Natural killer cell treated with Interleukin-12 subunit alpha and Interleukin-12 subunit beta and Interleukin-15 and Interleukin-18, amount 100 ng/mL, for 72 hours (primary cell): Measurements from ENCODE around the gene APH1B. TPM values are rescaled to one million over a fixed set of nuclear protein-coding genes. Genes with fewer than 3 reads are reported as not detected.
A peak's percentile ranks its signal among the peaks of the same experiment; 100 is the strongest.

ENCODE experiments used
- ATAC-seq, 2 donors: fragments of 150-1000 bp; cut with Tn5 transposase in 1 of 2; sonication (Bioruptor Pico), chemical (Tn5 transposase) in 1 of 2; 2 replicates each; pipeline ENCODE4 v1.10.0; 2021
- DNase-seq: peaks from one replicate; pipeline ENCODE4 v3.0.0; 2022; ENCODE audit warnings: low spot score
- H3K27ac Mint-ChIP-seq, 2 donors: 1 replicate in 1 of 2; 2 replicates in 1 of 2; pipeline ENCODE4 v1.8.0; 2022; ENCODE audit warnings: mixed read lengths in 2 of 2, mild to moderate bottlenecking in 1 of 2, moderate library complexity in 1 of 2
- H3K27me3 Mint-ChIP-seq, 2 donors: 1 replicate in 1 of 2; 2 replicates in 1 of 2; pipeline ENCODE4 v1.8.0; 2022; ENCODE audit warnings: mixed read lengths in 2 of 2
- H3K36me3 Mint-ChIP-seq: one replicate; pipeline ENCODE4 v1.8.0; 2022; ENCODE audit warnings: mixed read lengths
- H3K4me1 Mint-ChIP-seq, 2 donors: 1 replicate in 1 of 2; 2 replicates in 1 of 2; pipeline ENCODE4 v1.8.0; 2022; ENCODE audit warnings: low read depth in 2 of 2, mixed read lengths in 2 of 2, mild to moderate bottlenecking in 1 of 2
- H3K4me3 Mint-ChIP-seq: one replicate; pipeline ENCODE4 v1.8.0; 2022; ENCODE audit warnings: mixed read lengths
- H3K9me3 Mint-ChIP-seq: 2 replicates; pipeline ENCODE4 v1.8.0; 2022; ENCODE audit warnings: mixed read lengths
- total RNA-seq, 2 donors: library from RNA; stranded (reverse); gene quantifications; one replicate each; pipeline ENCODE4 v1.2.3, GENCODE V29; 2022

Gene APH1B
- total RNA-seq, 2 donors from 2014 or later, result 8.7 to 14.7 TPM

DNA sequence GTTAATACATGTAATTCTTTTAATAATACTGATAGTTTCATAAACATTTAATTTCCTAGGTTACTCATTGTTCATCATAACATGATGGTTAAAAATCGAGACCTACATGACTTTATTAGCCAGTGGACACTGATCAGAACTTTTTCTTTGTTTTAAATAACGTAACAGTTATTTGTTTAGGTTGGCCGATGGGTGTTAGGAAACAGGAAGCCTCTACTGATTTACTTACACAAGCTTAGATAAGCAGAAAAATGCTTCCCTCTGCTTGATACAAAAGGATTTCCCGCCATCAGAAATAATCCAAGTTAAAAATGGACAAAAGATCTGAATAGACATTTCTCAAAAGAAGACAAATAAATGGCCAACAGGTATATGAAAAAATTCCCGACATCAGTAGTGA is 16.6 kb upstream of the APH1B start:
- no peak for DNase-seq
- H3K4me3 Mint-ChIP-seq, result no peak overlapping the region
- H3K36me3 Mint-ChIP-seq, result peaks cover 36% of the 10 kb centered on the region
- no peak for ATAC-seq
- H3K9me3 Mint-ChIP-seq, result no peaks in the 10 kb centered on the region
- peak overlapping the region in 1 of 2 donors; percentile 7 for H3K27ac Mint-ChIP-seq
- H3K27me3 Mint-ChIP-seq, result no peaks in the 10 kb centered on the region
- H3K4me1 Mint-ChIP-seq, result peaks cover 3 to 15% of the 10 kb centered on the region in 2 donors

DNA sequence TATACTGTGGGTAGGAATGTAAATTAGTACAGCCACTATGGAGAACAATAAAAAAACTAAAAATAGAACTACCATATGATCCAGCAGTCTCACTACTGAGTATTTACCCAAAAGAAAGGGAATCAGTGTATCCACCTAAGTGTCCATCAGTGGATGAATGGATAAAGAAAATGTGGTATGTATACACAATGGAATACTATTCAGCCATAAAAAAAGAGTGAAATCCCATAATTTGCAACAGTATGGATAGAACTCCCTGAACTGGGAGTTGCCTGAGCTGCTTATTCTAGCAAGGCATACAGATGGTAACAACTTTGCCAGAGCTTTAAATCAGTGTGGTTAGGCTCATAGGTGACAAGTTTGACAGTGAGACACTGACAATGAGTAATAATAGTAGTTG is 16.1 kb upstream of the APH1B start:
- H3K4me1 Mint-ChIP-seq, result peaks cover 4 to 12% of the 10 kb centered on the region in 2 donors
- H3K9me3 Mint-ChIP-seq, result no peaks in the 10 kb centered on the region
- H3K27ac Mint-ChIP-seq, result peak overlapping the region in 1 of 2 donors; percentile 7
- ATAC-seq (no peak), DNase-seq (no peak)
- H3K36me3 Mint-ChIP-seq, result peaks cover 38% of the 10 kb centered on the region
- no peak overlapping the region for H3K4me3 Mint-ChIP-seq
- no peaks in the 10 kb centered on the region for H3K27me3 Mint-ChIP-seq

DNA sequence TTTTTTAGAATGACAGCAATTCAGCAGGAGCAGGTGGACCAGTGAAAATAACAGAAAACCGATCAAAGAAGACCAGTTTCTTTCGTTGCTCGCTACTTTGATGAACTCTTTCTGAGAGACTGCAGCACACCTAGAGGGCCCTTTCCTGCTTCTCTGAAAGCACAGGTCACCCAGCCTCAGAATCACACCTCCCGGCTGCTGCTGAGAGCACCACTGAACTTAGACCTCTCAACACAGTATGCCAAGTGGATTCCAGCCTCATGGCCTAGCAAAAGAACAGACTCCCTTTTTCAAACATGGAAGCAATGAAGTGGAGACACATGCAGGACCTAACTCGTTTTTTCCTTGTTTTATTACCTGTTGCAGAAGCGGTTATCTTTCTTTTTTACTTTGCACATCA is 13.9 kb upstream of the APH1B start:
- Mint-ChIP-seq H3K4me3 (no peak overlapping the region), H3K27me3 (no peaks in the 10 kb centered on the region), H3K27ac (no peak overlapping the region), H3K36me3 (peaks cover 33% of the 10 kb centered on the region), H3K9me3 (no peaks in the 10 kb centered on the region), H3K4me1 (peaks cover 4 to 8% of the 10 kb centered on the region in 2 donors)
- DNase-seq, result no peak
- ATAC-seq, result no peak

DNA sequence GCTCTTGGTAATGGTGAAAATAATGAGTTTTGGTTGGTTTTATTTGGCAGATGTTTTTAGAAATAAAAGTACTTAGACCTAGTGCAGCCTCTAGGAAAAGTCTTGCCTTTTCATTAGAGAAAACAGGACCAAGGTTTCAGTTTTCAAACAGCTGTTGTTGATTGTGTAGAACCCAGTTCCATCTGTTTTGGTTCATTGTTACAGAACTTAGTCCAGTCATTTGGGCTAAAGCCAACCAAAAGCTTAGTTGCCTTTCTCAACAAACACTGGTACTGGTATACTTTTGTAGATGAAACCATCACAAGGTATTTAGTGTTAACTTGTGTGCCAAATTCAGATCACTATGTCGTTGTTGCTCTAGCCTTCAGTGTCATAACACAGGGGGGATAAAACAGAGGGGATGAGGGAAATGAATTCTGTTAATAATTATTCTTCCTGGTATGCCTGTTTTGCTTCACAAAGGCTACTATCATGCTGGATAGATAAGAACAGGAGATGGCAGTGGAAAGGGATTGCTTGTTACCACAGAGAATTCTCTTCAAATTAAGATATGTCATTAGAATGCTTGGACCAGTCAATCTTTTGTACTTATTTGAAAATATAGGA is 12.6 kb upstream of the APH1B start:
- Mint-ChIP-seq H3K27ac (no peak overlapping the region), H3K36me3 (peaks cover 41% of the 10 kb centered on the region), H3K27me3 (no peaks in the 10 kb centered on the region), H3K9me3 (no peaks in the 10 kb centered on the region), H3K4me1 (peaks cover 10 to 13% of the 10 kb centered on the region in 2 donors), H3K4me3 (no peak overlapping the region)
- DNase-seq (no peak), ATAC-seq (no peak)

DNA sequence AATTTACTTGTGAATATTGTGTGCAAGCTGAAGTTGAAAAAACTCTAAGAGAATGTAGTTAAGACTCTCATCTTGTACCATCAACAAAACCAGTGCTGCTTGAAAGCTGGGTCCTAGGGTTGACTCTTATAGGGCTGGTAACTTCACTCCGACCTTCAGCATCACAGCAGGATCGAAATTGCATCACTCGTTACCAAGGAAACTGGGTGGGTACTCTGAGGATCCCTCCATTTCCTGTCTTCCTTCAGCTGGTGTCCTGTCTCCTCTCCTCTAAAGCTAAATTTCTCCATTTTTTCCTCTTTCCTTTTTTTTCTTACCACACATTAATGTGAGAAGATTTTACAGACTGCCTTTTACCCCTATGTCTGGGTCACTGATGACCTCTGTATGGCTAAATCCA is 3.0 kb upstream of the APH1B start:
- peaks cover 8% of the 10 kb centered on the region for H3K36me3 Mint-ChIP-seq
- no peak for DNase-seq
- H3K27me3 Mint-ChIP-seq, result no peaks in the 10 kb centered on the region
- no peak for ATAC-seq
- no peaks in the 10 kb centered on the region for H3K9me3 Mint-ChIP-seq
- H3K4me3 Mint-ChIP-seq, result peak overlapping the region; percentile 30
- H3K4me1 Mint-ChIP-seq, result peaks cover 27 to 35% of the 10 kb centered on the region in 2 donors
- peak overlapping the region; percentile 56 to 63 for H3K27ac Mint-ChIP-seq

DNA sequence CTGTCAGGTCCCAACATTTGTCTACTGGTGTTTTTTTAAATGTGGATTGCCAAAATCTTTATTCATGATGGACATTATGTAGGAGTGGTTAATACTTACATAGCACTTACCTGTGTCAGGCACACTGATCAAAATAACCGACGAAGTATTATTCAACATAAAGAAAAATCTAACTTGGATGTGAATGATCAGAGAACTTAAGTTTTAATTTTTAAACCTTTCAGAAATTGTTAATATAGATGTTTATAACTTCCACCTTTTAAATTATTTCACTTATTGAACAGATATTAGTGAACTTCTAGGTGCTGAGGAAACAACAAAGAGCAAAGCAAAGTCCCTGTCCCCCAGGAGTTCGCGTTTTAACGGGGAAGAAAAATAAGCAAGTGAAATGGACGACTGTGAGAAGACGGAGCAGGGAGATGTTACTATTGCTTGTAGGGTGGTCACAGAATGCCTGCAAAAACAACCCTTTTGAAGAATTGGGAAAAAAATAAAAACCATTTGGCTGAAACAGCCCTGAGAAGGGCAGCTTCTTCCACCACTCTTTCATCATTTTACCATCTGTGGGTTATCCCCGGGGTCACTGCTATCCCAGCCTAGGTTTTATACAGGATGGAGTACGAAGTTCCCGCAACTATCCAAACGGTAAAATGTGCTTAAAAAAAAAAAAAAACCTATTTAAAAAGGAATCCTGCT is 915 bp upstream of the APH1B start:
- H3K27me3 Mint-ChIP-seq, result no peaks in the 10 kb centered on the region
- H3K4me1 Mint-ChIP-seq, result peaks cover 29 to 31% of the 10 kb centered on the region in 2 donors
- ATAC-seq (no peak), DNase-seq (no peak)
- H3K9me3 Mint-ChIP-seq, result no peaks in the 10 kb centered on the region
- no peaks in the 10 kb centered on the region for H3K36me3 Mint-ChIP-seq
- peak overlapping the region; percentile 68 to 77 for H3K27ac Mint-ChIP-seq
- peak overlapping the region; percentile 88 for H3K4me3 Mint-ChIP-seq

DNA sequence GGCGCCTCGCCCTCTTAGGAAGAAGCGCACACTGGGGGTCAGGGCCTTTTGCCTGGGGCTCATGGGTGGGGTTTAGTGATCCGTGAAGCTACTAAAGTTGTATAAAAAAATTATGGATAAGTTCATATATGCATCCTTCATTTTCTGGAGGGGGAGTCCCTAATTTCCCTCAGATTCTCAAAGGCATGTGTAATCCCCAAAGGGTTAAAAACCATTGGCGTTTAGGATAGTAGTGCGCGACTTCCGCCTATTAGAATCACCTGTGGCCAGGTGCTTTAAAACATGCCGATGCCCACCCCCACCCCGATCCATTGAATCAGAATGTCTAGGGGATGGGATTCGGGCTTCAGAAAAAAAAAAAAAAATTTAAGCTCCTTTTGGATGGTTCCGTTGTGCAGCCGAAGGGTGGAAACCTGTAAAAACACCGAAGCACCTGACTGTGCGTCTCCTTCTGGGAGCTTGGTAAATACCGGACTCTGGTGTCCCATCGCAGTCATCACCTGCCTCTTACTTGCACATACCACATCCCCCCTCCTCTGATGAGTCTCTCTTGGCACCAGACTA is 570 bp downstream of the APH1B start:
- H3K36me3 Mint-ChIP-seq, result no peaks in the 10 kb centered on the region
- H3K27ac Mint-ChIP-seq, result peak overlapping the region; percentile 50 to 61
- no peaks in the 10 kb centered on the region for H3K27me3 Mint-ChIP-seq
- peaks cover 29 to 31% of the 10 kb centered on the region in 2 donors for H3K4me1 Mint-ChIP-seq
- H3K4me3 Mint-ChIP-seq, result peak overlapping the region; percentile 80
- no peaks in the 10 kb centered on the region for H3K9me3 Mint-ChIP-seq
- DNase-seq (no peak), ATAC-seq (no peak)

DNA sequence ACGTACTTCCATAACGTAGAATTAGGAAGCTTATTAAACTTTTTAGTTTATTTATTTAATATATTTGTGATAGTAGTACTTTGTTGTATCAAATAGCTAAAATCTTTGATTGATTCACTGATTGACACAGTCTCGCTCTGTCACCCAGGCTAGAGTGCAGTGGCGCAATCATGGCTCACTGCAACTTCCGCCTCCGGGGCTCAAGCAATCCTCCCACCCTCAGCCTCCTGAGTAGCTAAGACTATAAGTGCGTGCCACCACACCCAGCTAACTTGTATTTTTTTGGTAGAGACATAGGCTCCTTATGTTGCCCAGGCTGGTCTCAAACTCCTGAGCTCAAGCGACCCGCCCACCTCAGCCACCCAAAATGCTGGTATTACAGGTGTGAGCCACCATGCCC is 5.7 kb downstream of the APH1B start:
- H3K4me1 Mint-ChIP-seq, result peaks cover 6 to 7% of the 10 kb centered on the region in 2 donors
- no peaks in the 10 kb centered on the region for H3K9me3 Mint-ChIP-seq
- no peak for ATAC-seq
- H3K36me3 Mint-ChIP-seq, result peaks cover 4% of the 10 kb centered on the region
- no peaks in the 10 kb centered on the region for H3K27me3 Mint-ChIP-seq
- no peak overlapping the region for H3K4me3 Mint-ChIP-seq
- DNase-seq, result no peak
- no peak overlapping the region for H3K27ac Mint-ChIP-seq

DNA sequence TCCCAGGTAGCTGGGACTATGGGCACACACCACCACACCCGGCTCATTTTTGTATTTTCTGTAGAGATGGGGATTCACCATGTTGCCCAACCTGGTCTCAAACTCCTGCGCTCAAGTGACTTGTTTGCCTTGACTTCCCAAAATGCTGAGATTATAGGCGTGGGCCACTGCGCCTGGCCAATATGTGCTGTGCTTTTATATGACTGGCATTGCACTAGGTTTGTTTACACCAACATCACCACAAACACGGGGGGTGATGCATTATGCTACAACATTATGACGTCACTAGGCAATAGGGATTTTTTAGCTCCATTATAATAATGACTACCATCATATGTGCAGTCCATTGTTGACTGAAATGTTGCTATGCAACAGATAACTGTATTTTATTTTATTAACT is 6.9 kb downstream of the APH1B start:
- DNase-seq (no peak), ATAC-seq (no peak)
- no peak overlapping the region for H3K4me3 Mint-ChIP-seq
- H3K4me1 Mint-ChIP-seq, result peaks cover 7 to 11% of the 10 kb centered on the region in 2 donors
- no peaks in the 10 kb centered on the region for H3K27me3 Mint-ChIP-seq
- H3K27ac Mint-ChIP-seq, result no peak overlapping the region
- H3K9me3 Mint-ChIP-seq, result no peaks in the 10 kb centered on the region
- peaks cover 4% of the 10 kb centered on the region for H3K36me3 Mint-ChIP-seq

DNA sequence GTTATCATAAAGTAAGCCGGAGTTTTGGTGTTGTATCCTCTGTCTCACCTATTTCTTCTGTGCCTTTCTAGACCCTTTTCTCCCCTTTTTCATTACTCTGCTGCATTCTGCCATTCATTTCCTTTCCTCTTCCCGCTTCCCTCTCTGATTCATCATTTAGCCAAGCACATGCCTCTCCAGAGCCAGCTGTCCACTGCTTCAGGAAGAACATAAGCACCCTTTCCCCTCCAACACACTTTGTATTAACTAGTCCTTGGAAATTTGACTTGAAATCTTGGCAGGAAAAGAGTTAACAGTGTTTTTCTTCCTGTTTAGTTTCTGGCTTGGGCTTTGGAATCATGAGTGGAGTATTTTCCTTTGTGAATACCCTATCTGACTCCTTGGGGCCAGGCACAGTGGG is 9.7 kb downstream of the APH1B start:
- DNase-seq (no peak), ATAC-seq (no peak)
- Mint-ChIP-seq H3K4me1 (peaks cover 6 to 11% of the 10 kb centered on the region in 2 donors), H3K4me3 (no peak overlapping the region), H3K27me3 (no peaks in the 10 kb centered on the region), H3K9me3 (no peaks in the 10 kb centered on the region), H3K36me3 (peaks cover 4% of the 10 kb centered on the region), H3K27ac (no peak overlapping the region)

DNA sequence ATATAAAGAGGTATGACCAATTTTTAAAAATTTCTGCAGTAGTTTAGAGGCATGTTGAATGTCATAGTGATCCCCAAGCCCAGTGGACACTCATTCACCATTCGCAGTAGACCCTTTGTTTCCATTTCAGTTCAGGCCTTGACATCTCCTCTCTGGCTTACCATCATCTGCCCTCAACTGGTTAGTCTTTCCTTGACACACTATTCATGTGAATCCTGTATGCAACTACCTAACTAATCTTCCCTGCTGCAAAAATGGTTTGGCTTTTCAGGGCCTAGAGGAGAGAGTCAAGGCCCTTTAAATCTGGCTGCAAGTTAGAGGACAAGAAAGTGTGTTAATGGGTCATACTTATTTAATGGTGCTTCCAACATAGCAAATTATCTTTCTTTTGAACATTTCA is 10.9 kb downstream of the APH1B start:
- H3K27ac Mint-ChIP-seq, result peak overlapping the region in 1 of 2 donors; percentile 16
- H3K4me1 Mint-ChIP-seq, result peaks cover 6 to 10% of the 10 kb centered on the region in 2 donors
- DNase-seq (no peak), ATAC-seq (no peak)
- H3K36me3 Mint-ChIP-seq, result peaks cover 4% of the 10 kb centered on the region
- H3K4me3 Mint-ChIP-seq, result no peak overlapping the region
- no peaks in the 10 kb centered on the region for H3K27me3 Mint-ChIP-seq
- no peaks in the 10 kb centered on the region for H3K9me3 Mint-ChIP-seq

DNA sequence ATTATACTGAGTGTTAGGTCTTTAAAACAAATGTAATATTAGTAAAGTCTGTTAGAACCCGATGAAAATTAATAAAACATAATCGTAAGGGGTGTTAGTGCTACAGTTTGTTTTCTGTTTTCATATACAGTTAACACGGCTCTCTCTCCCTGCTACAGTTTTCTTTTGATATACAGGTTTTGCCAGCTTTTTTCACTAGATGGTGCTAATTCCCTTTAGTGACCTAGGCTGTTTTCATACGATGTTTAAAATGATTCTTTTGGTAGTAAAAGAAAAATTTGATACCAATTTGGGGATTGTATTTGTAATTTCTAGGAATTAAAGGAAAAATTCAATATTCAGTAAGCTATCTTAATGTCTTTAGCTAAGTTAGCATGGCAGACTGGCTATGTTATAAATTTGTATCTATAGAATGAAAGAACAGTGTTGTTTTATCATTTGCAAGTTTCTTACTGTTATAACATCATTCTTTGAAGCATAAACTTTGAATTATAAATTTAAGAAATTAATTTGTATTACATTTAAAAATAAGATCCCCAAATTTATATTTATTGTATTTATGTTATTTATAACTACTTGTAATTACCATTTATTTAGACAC is 11.5 kb downstream of the APH1B start:
- H3K27me3 Mint-ChIP-seq, result no peaks in the 10 kb centered on the region
- peak in 1 of 2 donors; percentile 46 for ATAC-seq
- peak overlapping the region in 1 of 2 donors; percentile 16 for H3K27ac Mint-ChIP-seq

DNA sequence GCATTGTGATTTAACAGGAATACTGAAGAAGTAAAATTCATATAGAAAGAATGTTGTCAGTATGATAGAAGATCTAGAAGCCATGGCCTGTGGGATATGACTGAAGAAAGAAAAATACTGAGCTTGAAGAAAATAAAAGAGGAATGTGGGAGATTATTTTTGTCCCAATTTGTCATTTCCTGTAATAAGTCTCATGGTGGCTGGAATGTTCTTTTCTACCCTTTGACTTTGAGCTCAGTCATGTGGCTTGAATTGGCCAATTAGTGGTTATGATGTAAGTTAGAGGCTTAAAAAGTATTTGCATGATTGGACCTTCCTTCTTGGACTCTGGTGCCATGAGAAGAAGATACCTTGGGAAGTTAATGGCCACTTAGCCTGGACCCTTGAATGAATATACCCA is 14.1 kb downstream of the APH1B start:
- H3K36me3 Mint-ChIP-seq, result peaks cover 8% of the 10 kb centered on the region
- H3K9me3 Mint-ChIP-seq, result no peaks in the 10 kb centered on the region
- H3K4me3 Mint-ChIP-seq, result no peak overlapping the region
- H3K27ac Mint-ChIP-seq, result no peak overlapping the region
- ATAC-seq, result no peak
- peaks cover 10 to 13% of the 10 kb centered on the region in 2 donors for H3K4me1 Mint-ChIP-seq
- no peak for DNase-seq
- no peaks in the 10 kb centered on the region for H3K27me3 Mint-ChIP-seq

More for the DNA sequence above, 11.5 kb downstream of the APH1B start:
- no peak overlapping the region for H3K4me3 Mint-ChIP-seq
- H3K9me3 Mint-ChIP-seq, result no peaks in the 10 kb centered on the region
- H3K4me1 Mint-ChIP-seq, result peaks cover 5 to 6% of the 10 kb centered on the region in 2 donors
- peaks cover 4% of the 10 kb centered on the region for H3K36me3 Mint-ChIP-seq
- no peak for DNase-seq

DNA sequence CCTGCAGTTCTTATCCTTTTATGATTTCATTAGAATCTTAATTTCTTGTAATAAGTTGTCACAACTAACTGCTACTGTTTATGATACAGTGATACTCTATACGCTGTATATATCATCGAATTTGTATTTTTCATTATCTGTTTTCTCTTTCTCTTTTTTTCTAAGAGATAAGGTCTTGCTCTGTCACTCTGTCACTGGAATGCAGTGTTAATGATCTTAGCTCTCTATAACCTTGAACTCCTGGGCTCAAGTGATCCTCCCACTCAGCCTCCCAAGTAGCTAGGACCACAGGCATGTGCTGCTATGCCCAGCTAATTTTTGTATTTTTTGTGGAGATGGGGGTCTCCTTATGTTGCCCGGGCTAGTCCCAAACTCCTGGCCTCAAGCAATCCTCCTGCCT is 14.8 kb downstream of the APH1B start:
- Mint-ChIP-seq H3K9me3 (no peaks in the 10 kb centered on the region), H3K27ac (peak overlapping the region in 1 of 2 donors; percentile 70), H3K36me3 (peaks cover 6% of the 10 kb centered on the region), H3K4me1 (peaks cover 11 to 13% of the 10 kb centered on the region in 2 donors), H3K27me3 (no peaks in the 10 kb centered on the region), H3K4me3 (no peak overlapping the region)
- DNase-seq (no peak), ATAC-seq (no peak)
